Measurements from ENCODE around the gene KNDC1. TPM values are rescaled to one million over a fixed set of nuclear protein-coding genes. Genes with fewer than 3 reads are reported as not detected.

Gene KNDC1
- total RNA-seq, 1 experiment from 2014 or later, result 1.2 TPM

GRCh38 chr10:133255323-133255722 is 95.3 kb downstream of the KNDC1 start:
- no peak for DNase-seq
- Mint-ChIP-seq H3K27ac (ENCODE audit: unreplicated experiment) (no peak overlapping the region), H3K27me3 (ENCODE audit: unreplicated experiment) (peaks cover 26% of the 10 kb centered on the region), H3K9me3 (ENCODE audit: low read depth, unreplicated experiment) (no peaks in the 10 kb centered on the region), H3K36me3 (ENCODE audit: insufficient read depth, unreplicated experiment) (peaks cover 18% of the 10 kb centered on the region), H3K4me3 (ENCODE audit: low read depth, unreplicated experiment) (no peak overlapping the region), H3K4me1 (ENCODE audit: low read depth, unreplicated experiment) (peaks cover 16% of the 10 kb centered on the region)
- no TSS peak for BruUV-seq (replicated peaks)
- CTCF ChIA-PET, result no interaction called here
- intact Hi-C loops (cut with micrococcal nuclease; ENCODE audit: unreplicated experiment), result no loop called here
- no peak for TF ChIP-seq CTCF (IDR thresholded peaks at IDR 0.05; ENCODE audit: unreplicated experiment)

GRCh38 chr10:133257489-133258065 is 97.6 kb downstream of the KNDC1 start:
- intact Hi-C loops (cut with micrococcal nuclease; ENCODE audit: unreplicated experiment), result no loop called here
- TF ChIP-seq CTCF (IDR thresholded peaks at IDR 0.05; ENCODE audit: unreplicated experiment), result no peak
- no TSS peak for BruUV-seq (replicated peaks)
- Mint-ChIP-seq H3K4me1 (ENCODE audit: low read depth, unreplicated experiment) (peaks cover 19% of the 10 kb centered on the region), H3K9me3 (ENCODE audit: low read depth, unreplicated experiment) (no peaks in the 10 kb centered on the region), H3K4me3 (ENCODE audit: low read depth, unreplicated experiment) (peak overlapping the region; percentile 7), H3K27ac (ENCODE audit: unreplicated experiment) (peak overlapping the region; percentile 22), H3K27me3 (ENCODE audit: unreplicated experiment) (peaks cover 11% of the 10 kb centered on the region), H3K36me3 (ENCODE audit: insufficient read depth, unreplicated experiment) (peaks cover 20% of the 10 kb centered on the region)
- DNase-seq, result peak; percentile 63
- CTCF ChIA-PET, result interaction anchor here (0.7 to 1.6 kb wide), 2 partner anchors 10 to 18 kb away, joined by 5 to 7 read pairs; partner anchors contain the start of gene ADAM8

GRCh38 chr10:133258066-133258817 is 98.2 kb downstream of the KNDC1 start:
- H3K27me3 Mint-ChIP-seq (ENCODE audit: unreplicated experiment), result peaks cover 11% of the 10 kb centered on the region
- peak overlapping the region; percentile 22 for H3K27ac Mint-ChIP-seq (ENCODE audit: unreplicated experiment)
- peaks cover 19% of the 10 kb centered on the region for H3K4me1 Mint-ChIP-seq (ENCODE audit: low read depth, unreplicated experiment)
- no peaks in the 10 kb centered on the region for H3K9me3 Mint-ChIP-seq (ENCODE audit: low read depth, unreplicated experiment)
- intact Hi-C loops (cut with micrococcal nuclease; ENCODE audit: unreplicated experiment), result no loop called here
- H3K4me3 Mint-ChIP-seq (ENCODE audit: low read depth, unreplicated experiment), result peak overlapping the region; percentile 7
- no TSS peak for BruUV-seq (replicated peaks)
- CTCF ChIA-PET, result interaction anchor here (1.6 kb wide), 1 partner anchor 18 kb away, joined by 7 read pairs; the partner anchor contains the start of gene ADAM8
- peaks cover 20% of the 10 kb centered on the region for H3K36me3 Mint-ChIP-seq (ENCODE audit: insufficient read depth, unreplicated experiment)
- TF ChIP-seq CTCF (IDR thresholded peaks at IDR 0.05; ENCODE audit: unreplicated experiment), result no peak
- peak; percentile 54 for DNase-seq

- DNase-seq, result peak; percentile 78
- no peak for TF ChIP-seq CTCF (IDR thresholded peaks at IDR 0.05; ENCODE audit: unreplicated experiment)
- CTCF ChIA-PET, result no interaction called here
- Mint-ChIP-seq H3K36me3 (ENCODE audit: insufficient read depth, unreplicated experiment) (peaks cover 23% of the 10 kb centered on the region), H3K27ac (ENCODE audit: unreplicated experiment) (peak overlapping the region; percentile 79), H3K9me3 (ENCODE audit: low read depth, unreplicated experiment) (no peaks in the 10 kb centered on the region), H3K4me1 (ENCODE audit: low read depth, unreplicated experiment) (peaks cover 19% of the 10 kb centered on the region), H3K4me3 (ENCODE audit: low read depth, unreplicated experiment) (no peak overlapping the region), H3K27me3 (ENCODE audit: unreplicated experiment) (peaks cover 11% of the 10 kb centered on the region)
- intact Hi-C loops (cut with micrococcal nuclease; ENCODE audit: unreplicated experiment), result no loop called here
- BruUV-seq (replicated peaks), result no TSS peak
Measured at GRCh38 chr10:133258818-133259601, 99.0 kb downstream of the KNDC1 start.

Data from Calu3 (cell line).